ENCODE measurements around the gene UTP14C. TPM values are rescaled to one million over a fixed set of nuclear protein-coding genes. Genes with fewer than 3 reads are reported as not detected.

The UTP14C gene
- total RNA-seq, 1 donor from 2014 or later, result 22.3 TPM

GRCh38 chr13:51995677-51996551 is 28.6 kb upstream of the UTP14C start:
- TF ChIP-seq CTCF (IDR thresholded peaks at IDR 0.05), result no peak
- H3K4me1 Mint-ChIP-seq (ENCODE audit: low read depth), result peaks cover 27% of the 10 kb centered on the region
- H3K4me3 Mint-ChIP-seq (ENCODE audit: unreplicated experiment), result no peak overlapping the region
- peak overlapping the region; percentile 85 for H3K27ac Mint-ChIP-seq (ENCODE audit: unreplicated experiment)
- H3K27me3 Mint-ChIP-seq (ENCODE audit: low read depth), result no peaks in the 10 kb centered on the region
- H3K9me3 Mint-ChIP-seq (ENCODE audit: low read depth), result no peaks in the 10 kb centered on the region
- no peaks in the 10 kb centered on the region for H3K36me3 Mint-ChIP-seq (ENCODE audit: low read depth)
- no peak for DNase-seq (ENCODE audit: low spot score)

DNA sequence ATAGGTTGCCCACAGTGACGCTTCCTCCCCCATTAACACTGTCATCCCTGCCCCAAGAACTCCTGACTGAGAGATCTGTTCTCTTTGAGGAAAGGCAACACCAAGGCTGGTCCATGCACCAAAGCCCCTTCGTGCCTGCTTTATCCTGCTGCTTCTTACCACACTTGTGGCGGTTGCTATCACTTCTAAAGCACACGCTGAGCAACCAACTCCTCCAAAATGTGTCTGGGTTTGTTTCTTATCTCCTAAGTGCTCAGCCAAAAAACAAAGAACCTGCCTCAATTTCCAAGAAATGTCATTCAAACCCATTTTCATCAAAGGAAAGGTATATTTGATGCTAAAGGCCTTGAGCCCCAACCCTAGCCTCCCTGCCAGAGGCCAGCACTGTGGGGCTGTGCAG is 27.9 kb upstream of the UTP14C start:
- H3K36me3 Mint-ChIP-seq (ENCODE audit: low read depth), result no peaks in the 10 kb centered on the region
- H3K4me3 Mint-ChIP-seq (ENCODE audit: unreplicated experiment), result no peak overlapping the region
- H3K27me3 Mint-ChIP-seq (ENCODE audit: low read depth), result no peaks in the 10 kb centered on the region
- TF ChIP-seq CTCF (IDR thresholded peaks at IDR 0.05), result no peak
- H3K9me3 Mint-ChIP-seq (ENCODE audit: low read depth), result no peaks in the 10 kb centered on the region
- no peak for DNase-seq (ENCODE audit: low spot score)
- peaks cover 27% of the 10 kb centered on the region for H3K4me1 Mint-ChIP-seq (ENCODE audit: low read depth)
- H3K27ac Mint-ChIP-seq (ENCODE audit: unreplicated experiment), result peak overlapping the region; percentile 69

- no peaks in the 10 kb centered on the region for H3K36me3 Mint-ChIP-seq (ENCODE audit: low read depth)
- H3K9me3 Mint-ChIP-seq (ENCODE audit: low read depth), result no peaks in the 10 kb centered on the region
- no peak overlapping the region for H3K27ac Mint-ChIP-seq (ENCODE audit: unreplicated experiment)
- no peaks in the 10 kb centered on the region for H3K27me3 Mint-ChIP-seq (ENCODE audit: low read depth)
- DNase-seq (ENCODE audit: low spot score), result no peak
- no peak for TF ChIP-seq CTCF (IDR thresholded peaks at IDR 0.05)
- no peak overlapping the region for H3K4me3 Mint-ChIP-seq (ENCODE audit: unreplicated experiment)
- peaks cover 27% of the 10 kb centered on the region for H3K4me1 Mint-ChIP-seq (ENCODE audit: low read depth)
Observed at GRCh38 chr13:51997186-51997585, 27.3 kb upstream of the UTP14C start.

DNA sequence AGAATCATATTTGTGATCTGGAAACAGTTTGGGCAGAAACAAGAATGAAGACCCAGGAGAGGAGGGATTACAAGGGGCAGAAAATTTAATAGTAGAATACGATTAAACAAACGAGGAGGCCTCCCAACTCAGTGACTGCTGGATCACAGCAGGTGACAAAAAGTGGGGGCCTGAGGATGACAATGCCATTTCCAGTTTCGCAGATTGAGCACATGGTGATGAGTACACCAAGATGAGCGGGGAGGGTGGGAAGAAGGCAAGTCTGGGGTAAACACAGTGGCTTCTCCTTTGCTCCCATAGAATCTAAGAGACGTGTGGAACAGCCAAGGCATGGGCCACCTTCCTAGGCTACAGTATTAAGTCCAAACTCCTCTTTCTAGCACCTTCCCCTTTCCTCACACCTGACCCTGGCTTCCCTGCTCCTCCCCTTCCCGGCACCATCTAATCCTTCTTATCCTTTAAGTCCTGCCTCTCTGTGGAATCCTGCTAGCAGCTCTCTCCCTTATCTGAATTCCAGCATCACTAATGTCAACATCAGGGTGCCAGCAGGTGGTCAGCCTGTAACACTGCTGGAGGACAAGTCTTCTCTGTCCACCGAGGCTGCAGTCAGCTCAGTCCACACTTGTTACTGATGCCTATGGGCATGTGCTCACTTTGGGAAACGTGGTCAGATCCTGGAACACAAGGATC is 26.7 kb upstream of the UTP14C start:
- Mint-ChIP-seq H3K9me3 (ENCODE audit: low read depth) (no peaks in the 10 kb centered on the region), H3K4me1 (ENCODE audit: low read depth) (peaks cover 27% of the 10 kb centered on the region)

More for the DNA sequence above, 26.7 kb upstream of the UTP14C start:
- Mint-ChIP-seq H3K27ac (ENCODE audit: unreplicated experiment) (no peak overlapping the region), H3K36me3 (ENCODE audit: low read depth) (no peaks in the 10 kb centered on the region), H3K4me3 (ENCODE audit: unreplicated experiment) (no peak overlapping the region), H3K27me3 (ENCODE audit: low read depth) (no peaks in the 10 kb centered on the region)
- no peak for DNase-seq (ENCODE audit: low spot score)
- no peak for TF ChIP-seq CTCF (IDR thresholded peaks at IDR 0.05)

All from chondrocyte (in vitro differentiated cells).